AG09319 (cell line): ENCODE results near the gene ARFGEF3.

Experiments
- DNase-seq: peaks from one replicate; pipeline ENCODE4 v3.0.0-alpha.2; 2010; ENCODE audit warnings: low read depth; ENCODE audit errors: extremely low read depth
- CTCF ChIP-seq: IDR thresholded peaks from 2 replicates; pipeline ENCODE4 v1.5.1; 2011; ENCODE audit warnings: low read depth, mild to moderate bottlenecking, inconsistent platforms, low read length, moderate library complexity

ARFGEF3 gene

DNA sequence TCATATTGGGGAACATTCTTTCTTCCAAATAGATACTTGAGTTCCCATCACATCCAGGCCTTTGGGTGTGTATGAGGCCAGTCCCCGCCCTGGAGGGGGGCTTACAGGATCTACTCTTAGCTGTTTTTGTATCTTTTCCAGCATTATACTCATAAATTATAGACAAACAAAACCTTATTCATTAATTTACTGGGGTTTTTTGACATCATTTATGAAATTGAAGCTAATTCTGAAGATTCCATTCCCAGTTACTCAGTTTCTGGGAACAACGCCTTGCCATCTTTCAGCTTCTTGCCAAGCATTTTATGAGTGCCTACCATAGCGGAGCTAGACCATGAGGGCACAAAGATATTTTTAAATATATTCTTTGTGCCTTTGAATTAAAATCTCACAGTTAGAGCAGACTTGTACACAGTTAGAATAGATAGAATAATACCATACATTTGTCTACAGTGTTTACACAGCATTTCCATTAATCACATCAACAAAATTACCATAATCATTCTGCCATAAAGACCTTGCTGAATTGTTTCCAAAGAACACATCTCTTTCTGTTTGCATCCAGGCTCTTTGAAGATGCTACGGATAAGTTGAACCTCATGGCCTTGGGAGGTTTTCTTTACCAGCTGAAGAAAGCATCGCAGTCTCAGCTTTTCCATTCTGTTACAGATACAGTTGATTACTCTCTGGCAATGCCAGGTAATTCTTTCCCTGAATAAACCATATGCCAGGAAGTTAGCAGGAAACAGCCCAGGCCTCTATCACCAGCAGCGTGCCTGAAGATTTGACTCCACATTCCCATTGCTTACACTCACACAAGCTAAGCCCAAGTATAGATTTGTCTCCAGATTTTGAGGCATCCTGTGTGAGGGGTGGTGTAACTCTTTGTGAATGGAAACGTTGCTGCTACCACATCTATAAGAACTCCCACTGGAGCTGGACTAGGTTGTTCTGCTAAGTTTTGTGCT is 132.0 kb downstream of the ARFGEF3 start:
- no peak for DNase-seq
- no peak for TF ChIP-seq CTCF

GRCh38 chr6:138296381-138296780 is 134.6 kb downstream of the ARFGEF3 start:
- no peak for TF ChIP-seq CTCF
- no peak for DNase-seq

- no peak for DNase-seq
- no peak for TF ChIP-seq CTCF
These were observed 135.0 kb downstream of the ARFGEF3 start for GRCh38 chr6:138296786-138297185.

- no peak for TF ChIP-seq CTCF
- no peak for DNase-seq
These were observed 136.1 kb downstream of the ARFGEF3 start for GRCh38 chr6:138297761-138298298.

- no peak for DNase-seq
- no peak for TF ChIP-seq CTCF
These were observed 138.7 kb downstream of the ARFGEF3 start for GRCh38 chr6:138300469-138300868.

DNA sequence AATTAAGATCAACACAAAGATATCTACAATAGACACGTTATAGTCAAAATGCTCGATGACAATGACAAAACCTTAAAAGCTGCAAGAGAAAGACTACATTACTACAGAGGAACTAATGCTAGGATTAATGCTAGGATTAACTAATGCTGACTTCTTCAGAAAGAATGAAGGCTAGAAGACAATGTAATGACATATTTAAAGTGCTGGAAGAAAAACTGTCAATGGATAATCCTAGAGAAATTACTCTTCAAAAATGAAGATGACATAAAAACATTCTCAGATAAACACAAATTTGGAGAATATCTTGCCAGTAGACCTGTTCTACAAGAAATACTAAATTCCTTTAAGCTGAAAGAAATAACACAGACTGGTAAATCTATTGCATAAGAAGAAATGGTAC is 140.8 kb downstream of the ARFGEF3 start:
- DNase-seq: no peak

More for the DNA sequence above, 140.8 kb downstream of the ARFGEF3 start:
- TF ChIP-seq CTCF: no peak
